ENCODE data around the gene CEP164. TPM values are rescaled to one million over a fixed set of nuclear protein-coding genes. Genes with fewer than 3 reads are reported as not detected.

The CEP164 gene
- total and polyA plus RNA-seq, 2 experiments from 2014 or later: 13.9 to 23.8 TPM

DNA sequence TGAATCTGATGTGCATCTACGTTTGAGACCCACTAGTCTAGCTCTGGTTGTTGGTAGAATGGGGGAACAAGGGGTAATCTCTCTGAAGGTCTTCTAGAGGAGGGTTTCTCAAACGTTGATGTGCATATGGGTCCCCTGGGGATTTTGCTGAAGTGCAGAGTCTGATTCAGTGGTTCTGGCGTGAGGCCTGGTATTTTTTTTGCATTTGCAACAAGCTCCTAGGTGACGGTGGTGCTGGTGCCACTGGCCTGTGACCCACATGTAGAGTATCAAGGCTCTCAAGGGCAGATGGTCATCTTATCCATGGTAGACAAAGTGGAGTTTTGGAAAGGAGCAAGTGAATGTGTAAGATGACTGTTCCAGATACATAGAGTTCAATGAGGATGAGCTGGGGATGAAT is 97.1 kb downstream of the CEP164 start:
- Histone ChIP-seq H3K79me2 (replicated peaks; ENCODE audit: insufficient read depth) (no peaks in the 10 kb centered on the region), H3K9me2 (ENCODE audit: insufficient read depth) (no peaks in the 10 kb centered on the region), H3K27me3 (ENCODE audit: insufficient read depth) (no peaks in the 10 kb centered on the region), H2AFZ (no peak overlapping the region), H3K4me1 (ENCODE audit: insufficient read depth) (peaks cover 6% of the 10 kb centered on the region), H3K4me2 (no peak overlapping the region), H3K4me3 (no peak overlapping the region), H4K20me1 (replicated peaks; ENCODE audit: insufficient read depth) (no peaks in the 10 kb centered on the region), H3K27ac (ENCODE audit: low read depth) (no peak overlapping the region), H3F3A (replicated peaks; ENCODE audit: low read depth) (no peaks in the 10 kb centered on the region), H3K36me3 (ENCODE audit: insufficient read depth) (no peaks in the 10 kb centered on the region)
- no peak for DNase-seq (ENCODE audit: low spot score)
- no peak for ATAC-seq
- Mint-ChIP-seq H3K36me3 (ENCODE audit: low read depth) (no peaks in the 10 kb centered on the region), H3K4me1 (peaks cover 27% of the 10 kb centered on the region), H3K9me3 (no peaks in the 10 kb centered on the region), H3K4me3 (no peak overlapping the region), H3K27me3 (ENCODE audit: insufficient read depth, low read depth, poor library complexity) (peaks cover 18% of the 10 kb centered on the region), H3K27ac (no peak overlapping the region)
- TF ChIP-seq EZH2phosphoT487 (IDR thresholded peaks at IDR 0.05; ENCODE audit: unreplicated experiment) (no peak), NANOG (IDR thresholded peaks at IDR 0.05; ENCODE audit: borderline replicate concordance) (no peak), ZNF114 (CRISPR knock-in tag; IDR thresholded peaks at IDR 0.05) (no peak), CREB1 (CRISPR knock-in tag; IDR thresholded peaks at IDR 0.05; ENCODE audit: low read depth) (no peak), STAT1 (IDR thresholded peaks at IDR 0.05; ENCODE audit: unreplicated experiment) (no peak), POLR2AphosphoS5 (IDR thresholded peaks at IDR 0.05; ENCODE audit: low read depth) (no peak), ZNF331 (CRISPR knock-in tag; IDR thresholded peaks at IDR 0.05; ENCODE audit: low read depth) (no peak)
- TF ChIP-seq, protein P1, sequence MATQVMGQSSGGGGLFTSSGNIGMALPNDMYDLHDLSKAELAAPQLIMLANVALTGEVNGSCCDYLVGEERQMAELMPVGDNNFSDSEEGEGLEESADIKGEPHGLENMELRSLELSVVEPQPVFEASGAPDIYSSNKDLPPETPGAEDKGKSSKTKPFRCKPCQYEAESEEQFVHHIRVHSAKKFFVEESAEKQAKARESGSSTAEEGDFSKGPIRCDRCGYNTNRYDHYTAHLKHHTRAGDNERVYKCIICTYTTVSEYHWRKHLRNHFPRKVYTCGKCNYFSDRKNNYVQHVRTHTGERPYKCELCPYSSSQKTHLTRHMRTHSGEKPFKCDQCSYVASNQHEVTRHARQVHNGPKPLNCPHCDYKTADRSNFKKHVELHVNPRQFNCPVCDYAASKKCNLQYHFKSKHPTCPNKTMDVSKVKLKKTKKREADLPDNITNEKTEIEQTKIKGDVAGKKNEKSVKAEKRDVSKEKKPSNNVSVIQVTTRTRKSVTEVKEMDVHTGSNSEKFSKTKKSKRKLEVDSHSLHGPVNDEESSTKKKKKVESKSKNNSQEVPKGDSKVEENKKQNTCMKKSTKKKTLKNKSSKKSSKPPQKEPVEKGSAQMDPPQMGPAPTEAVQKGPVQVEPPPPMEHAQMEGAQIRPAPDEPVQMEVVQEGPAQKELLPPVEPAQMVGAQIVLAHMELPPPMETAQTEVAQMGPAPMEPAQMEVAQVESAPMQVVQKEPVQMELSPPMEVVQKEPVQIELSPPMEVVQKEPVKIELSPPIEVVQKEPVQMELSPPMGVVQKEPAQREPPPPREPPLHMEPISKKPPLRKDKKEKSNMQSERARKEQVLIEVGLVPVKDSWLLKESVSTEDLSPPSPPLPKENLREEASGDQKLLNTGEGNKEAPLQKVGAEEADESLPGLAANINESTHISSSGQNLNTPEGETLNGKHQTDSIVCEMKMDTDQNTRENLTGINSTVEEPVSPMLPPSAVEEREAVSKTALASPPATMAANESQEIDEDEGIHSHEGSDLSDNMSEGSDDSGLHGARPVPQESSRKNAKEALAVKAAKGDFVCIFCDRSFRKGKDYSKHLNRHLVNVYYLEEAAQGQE (IDR thresholded peaks at IDR 0.05; ENCODE audit: unreplicated experiment): no peak
- TF ChIP-seq, protein P2, sequence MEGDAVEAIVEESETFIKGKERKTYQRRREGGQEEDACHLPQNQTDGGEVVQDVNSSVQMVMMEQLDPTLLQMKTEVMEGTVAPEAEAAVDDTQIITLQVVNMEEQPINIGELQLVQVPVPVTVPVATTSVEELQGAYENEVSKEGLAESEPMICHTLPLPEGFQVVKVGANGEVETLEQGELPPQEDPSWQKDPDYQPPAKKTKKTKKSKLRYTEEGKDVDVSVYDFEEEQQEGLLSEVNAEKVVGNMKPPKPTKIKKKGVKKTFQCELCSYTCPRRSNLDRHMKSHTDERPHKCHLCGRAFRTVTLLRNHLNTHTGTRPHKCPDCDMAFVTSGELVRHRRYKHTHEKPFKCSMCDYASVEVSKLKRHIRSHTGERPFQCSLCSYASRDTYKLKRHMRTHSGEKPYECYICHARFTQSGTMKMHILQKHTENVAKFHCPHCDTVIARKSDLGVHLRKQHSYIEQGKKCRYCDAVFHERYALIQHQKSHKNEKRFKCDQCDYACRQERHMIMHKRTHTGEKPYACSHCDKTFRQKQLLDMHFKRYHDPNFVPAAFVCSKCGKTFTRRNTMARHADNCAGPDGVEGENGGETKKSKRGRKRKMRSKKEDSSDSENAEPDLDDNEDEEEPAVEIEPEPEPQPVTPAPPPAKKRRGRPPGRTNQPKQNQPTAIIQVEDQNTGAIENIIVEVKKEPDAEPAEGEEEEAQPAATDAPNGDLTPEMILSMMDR (conservative IDR thresholded peaks at IDR 0.05; ENCODE audit: low read depth in 2 of 2): no peak
- TF ChIP-seq, protein P3, sequence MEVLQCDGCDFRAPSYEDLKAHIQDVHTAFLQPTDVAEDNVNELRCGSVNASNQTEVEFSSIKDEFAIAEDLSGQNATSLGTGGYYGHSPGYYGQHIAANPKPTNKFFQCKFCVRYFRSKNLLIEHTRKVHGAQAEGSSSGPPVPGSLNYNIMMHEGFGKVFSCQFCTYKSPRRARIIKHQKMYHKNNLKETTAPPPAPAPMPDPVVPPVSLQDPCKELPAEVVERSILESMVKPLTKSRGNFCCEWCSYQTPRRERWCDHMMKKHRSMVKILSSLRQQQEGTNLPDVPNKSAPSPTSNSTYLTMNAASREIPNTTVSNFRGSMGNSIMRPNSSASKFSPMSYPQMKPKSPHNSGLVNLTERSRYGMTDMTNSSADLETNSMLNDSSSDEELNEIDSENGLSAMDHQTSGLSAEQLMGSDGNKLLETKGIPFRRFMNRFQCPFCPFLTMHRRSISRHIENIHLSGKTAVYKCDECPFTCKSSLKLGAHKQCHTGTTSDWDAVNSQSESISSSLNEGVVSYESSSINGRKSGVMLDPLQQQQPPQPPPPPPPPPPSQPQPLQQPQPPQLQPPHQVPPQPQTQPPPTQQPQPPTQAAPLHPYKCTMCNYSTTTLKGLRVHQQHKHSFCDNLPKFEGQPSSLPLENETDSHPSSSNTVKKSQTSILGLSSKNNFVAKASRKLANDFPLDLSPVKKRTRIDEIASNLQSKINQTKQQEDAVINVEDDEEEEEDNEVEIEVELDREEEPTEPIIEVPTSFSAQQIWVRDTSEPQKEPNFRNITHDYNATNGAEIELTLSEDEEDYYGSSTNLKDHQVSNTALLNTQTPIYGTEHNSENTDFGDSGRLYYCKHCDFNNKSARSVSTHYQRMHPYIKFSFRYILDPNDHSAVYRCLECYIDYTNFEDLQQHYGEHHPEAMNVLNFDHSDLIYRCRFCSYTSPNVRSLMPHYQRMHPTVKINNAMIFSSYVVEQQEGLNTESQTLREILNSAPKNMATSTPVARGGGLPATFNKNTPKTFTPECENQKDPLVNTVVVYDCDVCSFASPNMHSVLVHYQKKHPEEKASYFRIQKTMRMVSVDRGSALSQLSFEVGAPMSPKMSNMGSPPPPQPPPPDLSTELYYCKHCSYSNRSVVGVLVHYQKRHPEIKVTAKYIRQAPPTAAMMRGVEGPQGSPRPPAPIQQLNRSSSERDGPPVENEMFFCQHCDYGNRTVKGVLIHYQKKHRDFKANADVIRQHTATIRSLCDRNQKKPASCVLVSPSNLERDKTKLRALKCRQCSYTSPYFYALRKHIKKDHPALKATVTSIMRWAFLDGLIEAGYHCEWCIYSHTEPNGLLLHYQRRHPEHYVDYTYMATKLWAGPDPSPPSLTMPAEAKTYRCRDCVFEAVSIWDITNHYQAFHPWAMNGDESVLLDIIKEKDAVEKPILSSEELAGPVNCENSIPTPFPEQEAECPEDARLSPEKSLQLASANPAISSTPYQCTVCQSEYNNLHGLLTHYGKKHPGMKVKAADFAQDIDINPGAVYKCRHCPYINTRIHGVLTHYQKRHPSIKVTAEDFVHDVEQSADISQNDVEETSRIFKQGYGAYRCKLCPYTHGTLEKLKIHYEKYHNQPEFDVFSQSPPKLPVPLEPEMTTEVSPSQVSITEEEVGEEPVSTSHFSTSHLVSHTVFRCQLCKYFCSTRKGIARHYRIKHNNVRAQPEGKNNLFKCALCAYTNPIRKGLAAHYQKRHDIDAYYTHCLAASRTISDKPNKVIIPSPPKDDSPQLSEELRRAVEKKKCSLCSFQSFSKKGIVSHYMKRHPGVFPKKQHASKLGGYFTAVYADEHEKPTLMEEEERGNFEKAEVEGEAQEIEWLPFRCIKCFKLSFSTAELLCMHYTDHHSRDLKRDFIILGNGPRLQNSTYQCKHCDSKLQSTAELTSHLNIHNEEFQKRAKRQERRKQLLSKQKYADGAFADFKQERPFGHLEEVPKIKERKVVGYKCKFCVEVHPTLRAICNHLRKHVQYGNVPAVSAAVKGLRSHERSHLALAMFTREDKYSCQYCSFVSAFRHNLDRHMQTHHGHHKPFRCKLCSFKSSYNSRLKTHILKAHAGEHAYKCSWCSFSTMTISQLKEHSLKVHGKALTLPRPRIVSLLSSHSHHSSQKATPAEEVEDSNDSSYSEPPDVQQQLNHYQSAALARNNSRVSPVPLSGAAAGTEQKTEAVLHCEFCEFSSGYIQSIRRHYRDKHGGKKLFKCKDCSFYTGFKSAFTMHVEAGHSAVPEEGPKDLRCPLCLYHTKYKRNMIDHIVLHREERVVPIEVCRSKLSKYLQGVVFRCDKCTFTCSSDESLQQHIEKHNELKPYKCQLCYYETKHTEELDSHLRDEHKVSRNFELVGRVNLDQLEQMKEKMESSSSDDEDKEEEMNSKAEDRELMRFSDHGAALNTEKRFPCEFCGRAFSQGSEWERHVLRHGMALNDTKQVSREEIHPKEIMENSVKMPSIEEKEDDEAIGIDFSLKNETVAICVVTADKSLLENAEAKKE (CRISPR knock-in tag; IDR thresholded peaks at IDR 0.05): no peak
